ENCODE measurements around the gene DHRS3.

GRCh38 chr1:12585536-12585935 is 32.5 kb downstream of the DHRS3 start:
- no peak for TF ChIP-seq CTCF (conservative IDR thresholded peaks at IDR 0.05 in 1 of 2, IDR thresholded peaks at IDR 0.05 in 1 of 2; ENCODE audit: low read depth in 1 of 2, low read length in 2 of 2)
- TF ChIP-seq EZH2 (IDR thresholded peaks at IDR 0.05; ENCODE audit: low read length, missing control alignments): no peak
